ENCODE measurements around the gene SFTPA1. TPM values are rescaled to one million over a fixed set of nuclear protein-coding genes. Genes with fewer than 3 reads are reported as not detected.

The SFTPA1 gene
- polyA plus RNA-seq, 3 donors, result 0.18 TPM; not detected in 2

Other genes starting within 250 kb of the SFTPA1 start
- gene ZCCHC24, start 165.3 kb upstream of the SFTPA1 start, polyA plus RNA-seq (ENCODE audit: insufficient read length in 3 of 3), result 10 to 100 TPM; 19.5 to 27.9 (median 20.9) TPM
- gene EIF5AL1, start 98.4 kb upstream of the SFTPA1 start, polyA plus RNA-seq (ENCODE audit: insufficient read length in 3 of 3), result 1 to 10 TPM in 1 of 3 donors, under 1 TPM in 2; 0.12 to 1.6 (median 0.70) TPM
- under 1 TPM in 1 of 3 donors, not detected in 2; 0.09 TPM for gene SFTPA2, start 50.5 kb upstream of the SFTPA1 start, polyA plus RNA-seq (ENCODE audit: insufficient read length in 3 of 3)
- 1 to 10 TPM; 1.2 to 2.7 (median 1.9) TPM for gene NUTM2B, start 92.3 kb downstream of the SFTPA1 start, polyA plus RNA-seq (ENCODE audit: insufficient read length in 3 of 3)
- under 1 TPM; 0.51 to 0.59 (median 0.56) TPM for gene NUTM2E, start 215.8 kb downstream of the SFTPA1 start, polyA plus RNA-seq (ENCODE audit: insufficient read length in 3 of 3)

All from renal cortex interstitium (tissue), 3 donors.